Fibroblast of gingiva (primary cell): ENCODE data around the gene BCDIN3D.

Experiments used
- DNase-seq: peaks from one replicate; pipeline ENCODE4 v3.0.0-alpha.2; 2011; ENCODE audit warnings: low read depth

The BCDIN3D gene

GRCh38 chr12:49796606-49797448 is 46.1 kb downstream of the BCDIN3D start:
- no peak for DNase-seq

- no peak for DNase-seq
Observed at GRCh38 chr12:49796155-49796554, 46.8 kb downstream of the BCDIN3D start.

GRCh38 chr12:49795654-49796105 is 47.2 kb downstream of the BCDIN3D start:
- no peak for DNase-seq

GRCh38 chr12:49794811-49795653 is 47.9 kb downstream of the BCDIN3D start:
- DNase-seq, result no peak

- no peak for DNase-seq
Observed at GRCh38 chr12:49794021-49794420, 48.9 kb downstream of the BCDIN3D start.

- no peak for DNase-seq
Observed at GRCh38 chr12:49793620-49794019, 49.3 kb downstream of the BCDIN3D start.

GRCh38 chr12:49792976-49793580 is 49.8 kb downstream of the BCDIN3D start:
- no peak for DNase-seq

- DNase-seq, result no peak
Observed at GRCh38 chr12:49792181-49792970, 50.5 kb downstream of the BCDIN3D start.

- DNase-seq, result no peak
Observed at GRCh38 chr12:49791700-49792099, 51.2 kb downstream of the BCDIN3D start.

GRCh38 chr12:49790741-49791555 is 52.0 kb downstream of the BCDIN3D start:
- DNase-seq, result no peak

- no peak for DNase-seq
Observed at GRCh38 chr12:49789992-49790391, 52.9 kb downstream of the BCDIN3D start.

- DNase-seq, result no peak
Observed at GRCh38 chr12:49787672-49788071, 55.2 kb downstream of the BCDIN3D start.
